ENCODE data around the gene ASB9.

DNA sequence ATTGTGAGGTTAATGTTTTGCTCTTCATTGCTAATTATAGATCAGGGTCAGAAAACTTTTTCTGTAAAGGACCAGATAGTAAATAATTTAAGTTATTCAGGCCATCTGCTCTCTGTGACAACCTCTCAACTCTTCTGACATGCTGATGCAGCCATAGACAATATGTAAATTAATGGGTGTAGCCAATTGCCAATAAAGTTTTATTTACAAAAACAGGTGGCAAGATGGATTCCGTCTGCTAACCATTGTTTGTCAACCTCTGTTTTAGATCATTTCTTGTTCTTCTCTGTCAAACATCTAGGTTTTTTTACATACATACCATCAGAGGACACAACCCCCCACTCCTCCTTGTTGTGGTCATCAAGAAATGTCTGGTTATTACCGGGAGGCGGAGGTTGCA is 33.7 kb downstream of the ASB9 start:
- TF ChIP-seq, protein P1, sequence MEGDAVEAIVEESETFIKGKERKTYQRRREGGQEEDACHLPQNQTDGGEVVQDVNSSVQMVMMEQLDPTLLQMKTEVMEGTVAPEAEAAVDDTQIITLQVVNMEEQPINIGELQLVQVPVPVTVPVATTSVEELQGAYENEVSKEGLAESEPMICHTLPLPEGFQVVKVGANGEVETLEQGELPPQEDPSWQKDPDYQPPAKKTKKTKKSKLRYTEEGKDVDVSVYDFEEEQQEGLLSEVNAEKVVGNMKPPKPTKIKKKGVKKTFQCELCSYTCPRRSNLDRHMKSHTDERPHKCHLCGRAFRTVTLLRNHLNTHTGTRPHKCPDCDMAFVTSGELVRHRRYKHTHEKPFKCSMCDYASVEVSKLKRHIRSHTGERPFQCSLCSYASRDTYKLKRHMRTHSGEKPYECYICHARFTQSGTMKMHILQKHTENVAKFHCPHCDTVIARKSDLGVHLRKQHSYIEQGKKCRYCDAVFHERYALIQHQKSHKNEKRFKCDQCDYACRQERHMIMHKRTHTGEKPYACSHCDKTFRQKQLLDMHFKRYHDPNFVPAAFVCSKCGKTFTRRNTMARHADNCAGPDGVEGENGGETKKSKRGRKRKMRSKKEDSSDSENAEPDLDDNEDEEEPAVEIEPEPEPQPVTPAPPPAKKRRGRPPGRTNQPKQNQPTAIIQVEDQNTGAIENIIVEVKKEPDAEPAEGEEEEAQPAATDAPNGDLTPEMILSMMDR (IDR thresholded peaks at IDR 0.05; ENCODE audit: low read depth, low read length), result no peak
- no peak for TF ChIP-seq POLR2A (IDR thresholded peaks at IDR 0.05; ENCODE audit: extremely low read depth, insufficient read length)
- TF ChIP-seq, protein P2, sequence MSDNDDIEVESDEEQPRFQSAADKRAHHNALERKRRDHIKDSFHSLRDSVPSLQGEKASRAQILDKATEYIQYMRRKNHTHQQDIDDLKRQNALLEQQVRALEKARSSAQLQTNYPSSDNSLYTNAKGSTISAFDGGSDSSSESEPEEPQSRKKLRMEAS (IDR thresholded peaks at IDR 0.05; ENCODE audit: low read depth, low read length), result no peak
- TF ChIP-seq MYC (IDR thresholded peaks at IDR 0.05; ENCODE audit: low read depth, low read length), result no peak
